ENCODE data around the gene MYO10. TPM values are rescaled to one million over a fixed set of nuclear protein-coding genes. Genes with fewer than 3 reads are reported as not detected.
"Not testable (repeated sequence)": the region's sequence is repeated elsewhere in the genome, so short reads cannot be mapped to it uniquely, and the experiment has no call there.

The MYO10 gene
- total RNA-seq = 10 to 100 TPM in 6 of 8 experiments, under 1 TPM in 2; 0.41 to 57.0 (median 21.4) TPM

GRCh38 chr5:16936150-16936988, at the start of gene MYO10:
Gene MYO10, minus strand, starts transcription at chr5:16936288. Its CDS starts 480 bp downstream, at chr5:16935808.
- WGBS, 10 experiments = 0 to 3% (median 0%) methylated on average over 1 to 6 of the region's 70 CpGs; no CpG with 5 or more reads in 2 of the 10 experiments
- in situ Hi-C loops (cut with MboI; ENCODE audit: low pct_unique_long_range_greater_than_20kb in 2 of 9, low sequenced_read_pairs in 9 of 9, unreplicated experiment in 9 of 9) = loop anchor here in 1 of 9 experiments (25.0 kb wide), 1 partner anchor 201 kb away; no protein-coding TSS in a partner anchor
- ATAC-seq (replicated peaks in 6 of 8) = peak; percentile 74 to 90 (median 86)

GRCh38 chr5:16985304-16985703, 49.2 kb upstream of the MYO10 start:
- H3K4me1 ChIP-seq (replicated peaks in 1 of 2); in situ Hi-C loops (cut with MboI; ENCODE audit: low pct_unique_long_range_greater_than_20kb in 2 of 9, low sequenced_read_pairs in 9 of 9, unreplicated experiment in 9 of 9); H3K27ac ChIP-seq; ATAC-seq (replicated peaks in 6 of 8); H3K4me3 ChIP-seq: not testable (repeated sequence)
- 58 to 100% (median 94%) methylated on average over 1 to 7 of the region's 7 CpGs; no CpG with 5 or more reads in 2 of the 10 experiments for WGBS, 10 experiments

More at GRCh38 chr5:16936150-16936988, at the start of gene MYO10:
- Histone ChIP-seq H3K27ac (no peak within 1 kb of the TSS), H3K4me1 (replicated peaks in 1 of 2) (peaks cover 6% of the 10 kb centered on the region in 2 donors), H3K4me3 (peak within 1 kb of the TSS; percentile 73 to 94 (median 82))

GRCh38 chr5:16983972-16984371, 47.9 kb upstream of the MYO10 start:
- ATAC-seq (replicated peaks in 6 of 8) = no peak

GRCh38 chr5:16983022-16983639, 47.0 kb upstream of the MYO10 start:
- no peak for ATAC-seq (replicated peaks in 6 of 8)
- Histone ChIP-seq H3K4me1 (replicated peaks in 1 of 2) (no peaks in the 10 kb centered on the region), H3K27ac (no peak overlapping the region), H3K4me3 (no peak overlapping the region)
- in situ Hi-C loops (cut with MboI; ENCODE audit: low pct_unique_long_range_greater_than_20kb in 2 of 9, low sequenced_read_pairs in 9 of 9, unreplicated experiment in 9 of 9) = no loop called here
- 52 to 100% (median 73%) methylated on average over 2 to 8 of the region's 9 CpGs for WGBS, 10 experiments

More at GRCh38 chr5:16983972-16984371, 47.9 kb upstream of the MYO10 start:
- H3K4me3 ChIP-seq = no peak overlapping the region
- H3K27ac ChIP-seq = no peak overlapping the region
- WGBS, 10 experiments = 17 to 83% methylated on average over 1 of the region's 1 CpG; no CpG with 5 or more reads in 8 of the 10 experiments
- in situ Hi-C loops (cut with MboI; ENCODE audit: low pct_unique_long_range_greater_than_20kb in 2 of 9, low sequenced_read_pairs in 9 of 9, unreplicated experiment in 9 of 9) = no loop called here
- H3K4me1 ChIP-seq (replicated peaks in 1 of 2) = no peaks in the 10 kb centered on the region

GRCh38 chr5:16981700-16982099, 45.6 kb upstream of the MYO10 start:
- Histone ChIP-seq H3K27ac (no peak overlapping the region), H3K4me3 (no peak overlapping the region), H3K4me1 (replicated peaks in 1 of 2) (no peaks in the 10 kb centered on the region)
- in situ Hi-C loops (cut with MboI; ENCODE audit: low pct_unique_long_range_greater_than_20kb in 2 of 9, low sequenced_read_pairs in 9 of 9, unreplicated experiment in 9 of 9) = no loop called here
- no peak for ATAC-seq (replicated peaks in 6 of 8)
- 80 to 100% (median 92%) methylated on average over 3 to 6 of the region's 8 CpGs; no CpG with 5 or more reads in 4 of the 10 experiments for WGBS, 10 experiments

GRCh38 chr5:16980983-16981382, 44.9 kb upstream of the MYO10 start:
- ATAC-seq (replicated peaks in 6 of 8) = no peak
- Histone ChIP-seq H3K27ac (no peak overlapping the region), H3K4me3 (no peak overlapping the region), H3K4me1 (replicated peaks in 1 of 2) (no peaks in the 10 kb centered on the region)
- in situ Hi-C loops (cut with MboI; ENCODE audit: low pct_unique_long_range_greater_than_20kb in 2 of 9, low sequenced_read_pairs in 9 of 9, unreplicated experiment in 9 of 9) = no loop called here
- 0 to 100% (median 67%) methylated on average over 1 to 3 of the region's 3 CpGs for WGBS, 10 experiments

GRCh38 chr5:16978296-16978695, 42.2 kb upstream of the MYO10 start:
- H3K27ac ChIP-seq = no peak overlapping the region
- H3K4me3 ChIP-seq = no peak overlapping the region
- H3K4me1 ChIP-seq (replicated peaks in 1 of 2) = no peaks in the 10 kb centered on the region
- in situ Hi-C loops (cut with MboI; ENCODE audit: low pct_unique_long_range_greater_than_20kb in 2 of 9, low sequenced_read_pairs in 9 of 9, unreplicated experiment in 9 of 9) = no loop called here
- ATAC-seq (replicated peaks in 6 of 8) = no peak

GRCh38 chr5:16976625-16977008, 40.5 kb upstream of the MYO10 start:
- in situ Hi-C loops (cut with MboI; ENCODE audit: low pct_unique_long_range_greater_than_20kb in 2 of 9, low sequenced_read_pairs in 9 of 9, unreplicated experiment in 9 of 9) = no loop called here
- no peaks in the 10 kb centered on the region for H3K4me1 ChIP-seq (replicated peaks in 1 of 2)
- 0 to 100% (median 50%) methylated on average over 1 of the region's 1 CpG; no CpG with 5 or more reads in 3 of the 10 experiments for WGBS, 10 experiments
- no peak overlapping the region for H3K4me3 ChIP-seq
- H3K27ac ChIP-seq = no peak overlapping the region
- ATAC-seq (replicated peaks in 6 of 8) = no peak

GRCh38 chr5:16975950-16976624, 40.0 kb upstream of the MYO10 start:
- WGBS, 10 experiments = 20 to 100% (median 81%) methylated on average over 1 to 2 of the region's 2 CpGs; no CpG with 5 or more reads in 3 of the 10 experiments
- no peak for ATAC-seq (replicated peaks in 6 of 8)
- H3K4me1 ChIP-seq (replicated peaks in 1 of 2) = no peaks in the 10 kb centered on the region
- H3K4me3 ChIP-seq = no peak overlapping the region
- no peak overlapping the region for H3K27ac ChIP-seq
- in situ Hi-C loops (cut with MboI; ENCODE audit: low pct_unique_long_range_greater_than_20kb in 2 of 9, low sequenced_read_pairs in 9 of 9, unreplicated experiment in 9 of 9) = no loop called here

- ATAC-seq (replicated peaks in 6 of 8) = no peak
- in situ Hi-C loops (cut with MboI; ENCODE audit: low pct_unique_long_range_greater_than_20kb in 2 of 9, low sequenced_read_pairs in 9 of 9, unreplicated experiment in 9 of 9) = no loop called here
These were observed 38.9 kb upstream of the MYO10 start for GRCh38 chr5:16974981-16975380.

GRCh38 chr5:16970826-16971225, 34.7 kb upstream of the MYO10 start:
- in situ Hi-C loops (cut with MboI; ENCODE audit: low pct_unique_long_range_greater_than_20kb in 2 of 9, low sequenced_read_pairs in 9 of 9, unreplicated experiment in 9 of 9) = no loop called here
- ATAC-seq (replicated peaks in 6 of 8) = no peak
- Histone ChIP-seq H3K4me3 (no peak overlapping the region), H3K27ac (no peak overlapping the region), H3K4me1 (replicated peaks in 1 of 2) (no peaks in the 10 kb centered on the region)
- 72 to 100% (median 96%) methylated on average over 1 to 3 of the region's 3 CpGs; no CpG with 5 or more reads in 3 of the 10 experiments for WGBS, 10 experiments

More at GRCh38 chr5:16974981-16975380, 38.9 kb upstream of the MYO10 start:
- no peak overlapping the region for H3K27ac ChIP-seq
- WGBS, 10 experiments = 17 to 100% (median 68%) methylated on average over 1 to 2 of the region's 2 CpGs; no CpG with 5 or more reads in 4 of the 10 experiments
- no peak overlapping the region for H3K4me3 ChIP-seq
- no peaks in the 10 kb centered on the region for H3K4me1 ChIP-seq (replicated peaks in 1 of 2)

- no peak for ATAC-seq (replicated peaks in 6 of 8)
- H3K27ac ChIP-seq = no peak overlapping the region
- 71 to 100% (median 92%) methylated on average over 1 to 5 of the region's 5 CpGs; no CpG with 5 or more reads in 2 of the 10 experiments for WGBS, 10 experiments
- no peak overlapping the region for H3K4me3 ChIP-seq
- H3K4me1 ChIP-seq (replicated peaks in 1 of 2) = no peaks in the 10 kb centered on the region
- in situ Hi-C loops (cut with MboI; ENCODE audit: low pct_unique_long_range_greater_than_20kb in 2 of 9, low sequenced_read_pairs in 9 of 9, unreplicated experiment in 9 of 9) = no loop called here
These were observed 34.2 kb upstream of the MYO10 start for GRCh38 chr5:16970260-16970659.

- in situ Hi-C loops (cut with MboI; ENCODE audit: low pct_unique_long_range_greater_than_20kb in 2 of 9, low sequenced_read_pairs in 9 of 9, unreplicated experiment in 9 of 9) = no loop called here
- H3K4me3 ChIP-seq = no peak overlapping the region
- H3K4me1 ChIP-seq (replicated peaks in 1 of 2) = peaks cover 0 to 4% of the 10 kb centered on the region in 2 donors
- H3K27ac ChIP-seq = no peak overlapping the region
- no peak for ATAC-seq (replicated peaks in 6 of 8)
- WGBS, 10 experiments = 0 to 88% (median 72%) methylated on average over 1 of the region's 1 CpG; no CpG with 5 or more reads in 2 of the 10 experiments
These were observed 29.5 kb upstream of the MYO10 start for GRCh38 chr5:16965581-16965980.

Measured in motor neuron (in vitro differentiated cells).